Thoracic aorta (tissue), 2 donors: Measurements from ENCODE around the gene TBC1D28. TPM values are rescaled to one million over a fixed set of nuclear protein-coding genes. Genes with fewer than 3 reads are reported as not detected.
"Not testable (repeated sequence)": the region's sequence is repeated elsewhere in the genome, so short reads cannot be mapped to it uniquely, and the experiment has no call there.

Source experiments
- ATAC-seq: fragments of 150-250 bp; one replicate; pipeline ENCODE4 v1.8.0; 2017; ENCODE audit warnings: low read depth; ENCODE audit not compliant: insufficient number of reproducible peaks, low FRiP score
- DNase-seq: peaks from one replicate; pipeline ENCODE4 v3.0.0-alpha.2; 2020; ENCODE audit warnings: low spot score
- H3K27ac ChIP-seq, 2 donors: fragments of 200-600 bp; sonication (generic); 1 replicate in 1 of 2; 2 replicates in 1 of 2; pipeline ENCODE4 v1.5.1; 2016; ENCODE audit warnings: mild to moderate bottlenecking in 2 of 2, moderate library complexity in 2 of 2
- H3K27me3 ChIP-seq: fragments of 200-600 bp; sonication (generic); replicated peaks from 2 replicates; pipeline ENCODE4 v1.6.0; 2016; ENCODE audit warnings: mild to moderate bottlenecking; ENCODE audit not compliant: insufficient read depth
- H3K36me3 ChIP-seq: fragments of 200-600 bp; sonication (generic); one replicate; pipeline ENCODE4 v1.5.1; 2016
- H3K4me1 ChIP-seq, 2 donors: fragments of 200-600 bp; sonication (generic); 1 replicate in 1 of 2; 2 replicates in 1 of 2; pipeline versions ENCODE4 v1.5.1 to v1.6.0; 2016; ENCODE audit warnings: low read depth in 2 of 2, mild to moderate bottlenecking in 1 of 2; ENCODE audit not compliant: control insufficient read depth in 1 of 2
- H3K4me3 ChIP-seq: fragments of 200-600 bp; sonication (generic); 2 replicates; pipeline ENCODE4 v1.5.1; 2016; ENCODE audit warnings: mild to moderate bottlenecking
- H3K9me3 ChIP-seq: fragments of 200-600 bp; sonication (generic); 2 replicates; pipeline ENCODE4 v1.5.1; 2016
- total RNA-seq, 2 donors: library from RNA; depleted of rRNA; stranded (reverse); fragments of >200 nt; gene quantifications; one replicate each; pipeline versions ENCODE4 v1.1.0 to v1.2.3, GENCODE V29; 2016

Gene TBC1D28
- total RNA-seq, 2 donors from 2014 or later, result not detected

DNA sequence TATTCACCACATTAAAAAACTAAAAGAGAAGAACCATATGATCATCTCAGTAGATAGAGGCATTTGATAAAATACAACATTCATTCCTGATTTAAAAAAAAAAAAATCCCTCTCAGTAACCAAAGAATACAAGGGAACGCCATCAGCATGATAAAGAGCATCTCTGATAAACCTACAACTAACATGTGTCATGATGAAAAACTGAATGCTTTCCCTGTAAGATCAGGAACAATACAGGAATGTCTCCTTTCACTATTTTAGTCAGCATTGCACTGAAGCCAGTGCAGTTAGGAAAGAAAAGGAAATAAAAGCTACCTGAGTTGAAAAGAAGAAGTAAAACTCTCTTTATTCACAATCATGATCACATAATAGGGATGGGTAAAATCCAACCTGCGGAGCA is 51.1 kb downstream of the TBC1D28 start:
- H3K4me3 ChIP-seq, H3K27ac ChIP-seq, H3K27me3 ChIP-seq, H3K36me3 ChIP-seq, DNase-seq, H3K9me3 ChIP-seq, H3K4me1 ChIP-seq, ATAC-seq: not testable (repeated sequence)

Other genes starting within 250 kb of the TBC1D28 start
- not detected for gene LGALS9C, start 167.6 kb downstream of the TBC1D28 start, total RNA-seq
- gene FOXO3B, start 37.9 kb upstream of the TBC1D28 start, total RNA-seq, result 10 to 100 TPM in 1 of 2 donors, 1 to 10 TPM in 1; 9.9 to 21.1 TPM
- gene FBXW10, start 99.7 kb upstream of the TBC1D28 start, total RNA-seq, result not detected
- gene TVP23B, start 136.8 kb upstream of the TBC1D28 start, total RNA-seq, result 10 to 100 TPM; 36.0 to 42.3 TPM
- 10 to 100 TPM; 21.3 to 26.9 TPM for gene PRPSAP2, start 213.7 kb upstream of the TBC1D28 start, total RNA-seq